HG03095 (cell line): Measurements from ENCODE around the gene GLT6D1.
"Not testable (repeated sequence)": the region's sequence is repeated elsewhere in the genome, so short reads cannot be mapped to it uniquely, and the experiment has no call there.

Source experiments
- ATAC-seq: cut with Tn5 transposase; IDR thresholded peaks from one replicate; pipeline ENCODE4 v1.9.1; 2021; ENCODE audit warnings: moderate library complexity; ENCODE audit not compliant: unreplicated experiment

Gene GLT6D1

GRCh38 chr9:135639196-135639595 is at the start of gene GLT6D1:
Gene GLT6D1, minus strand, starts transcription at chr9:135639540. Its CDS starts 353 bp downstream, at chr9:135639187.
- ATAC-seq: no peak

GRCh38 chr9:135689011-135689410 is 49.7 kb upstream of the GLT6D1 start:
- ATAC-seq: no peak

GRCh38 chr9:135687216-135687615 is 47.9 kb upstream of the GLT6D1 start:
- no peak for ATAC-seq

GRCh38 chr9:135684691-135685090 is 45.4 kb upstream of the GLT6D1 start:
- ATAC-seq: no peak

- no peak for ATAC-seq
Observed at GRCh38 chr9:135683401-135684034, 44.2 kb upstream of the GLT6D1 start.

- ATAC-seq: no peak
Observed at GRCh38 chr9:135681161-135681560, 41.8 kb upstream of the GLT6D1 start.

- ATAC-seq: no peak
Observed at GRCh38 chr9:135680056-135680455, 40.7 kb upstream of the GLT6D1 start.

GRCh38 chr9:135678236-135679017 is 39.1 kb upstream of the GLT6D1 start:
- ATAC-seq: no peak

- no peak for ATAC-seq
Observed at GRCh38 chr9:135677641-135678168, 38.4 kb upstream of the GLT6D1 start.

GRCh38 chr9:135676891-135677290 is 37.6 kb upstream of the GLT6D1 start:
- ATAC-seq: no peak

GRCh38 chr9:135674977-135675376 is 35.6 kb upstream of the GLT6D1 start:
- no peak for ATAC-seq

- no peak for ATAC-seq
Observed at GRCh38 chr9:135673941-135674340, 34.6 kb upstream of the GLT6D1 start.

- not testable (repeated sequence) for ATAC-seq
Observed at GRCh38 chr9:135672786-135673185, 33.4 kb upstream of the GLT6D1 start.

- no peak for ATAC-seq
Observed at GRCh38 chr9:135671591-135672041, 32.3 kb upstream of the GLT6D1 start.

- ATAC-seq: no peak
Observed at GRCh38 chr9:135670721-135671590, 31.6 kb upstream of the GLT6D1 start.

- no peak for ATAC-seq
Observed at GRCh38 chr9:135669616-135670285, 30.4 kb upstream of the GLT6D1 start.

GRCh38 chr9:135669018-135669417 is 29.7 kb upstream of the GLT6D1 start:
- ATAC-seq: not testable (repeated sequence)

GRCh38 chr9:135667463-135668001 is 28.2 kb upstream of the GLT6D1 start:
- no peak for ATAC-seq

GRCh38 chr9:135666534-135667462 is 27.5 kb upstream of the GLT6D1 start:
- ATAC-seq: no peak
